ENCODE measurements around the gene PARP12.

Gene PARP12

GRCh38 chr7:140021603-140022002 is 41.1 kb downstream of the PARP12 start:
- peaks cover 8% of the 10 kb centered on the region for H3K36me3 ChIP-seq (ENCODE audit: control insufficient read depth, insufficient read depth, low read length)
- H3K27me3 ChIP-seq (replicated peaks; ENCODE audit: control insufficient read depth, insufficient read depth, low read length): no peaks in the 10 kb centered on the region; the same call in 1 of the 2 replicates
- DNase-seq (ENCODE audit: extremely low read depth, insufficient read length): no peak
- TF ChIP-seq, protein P1, sequence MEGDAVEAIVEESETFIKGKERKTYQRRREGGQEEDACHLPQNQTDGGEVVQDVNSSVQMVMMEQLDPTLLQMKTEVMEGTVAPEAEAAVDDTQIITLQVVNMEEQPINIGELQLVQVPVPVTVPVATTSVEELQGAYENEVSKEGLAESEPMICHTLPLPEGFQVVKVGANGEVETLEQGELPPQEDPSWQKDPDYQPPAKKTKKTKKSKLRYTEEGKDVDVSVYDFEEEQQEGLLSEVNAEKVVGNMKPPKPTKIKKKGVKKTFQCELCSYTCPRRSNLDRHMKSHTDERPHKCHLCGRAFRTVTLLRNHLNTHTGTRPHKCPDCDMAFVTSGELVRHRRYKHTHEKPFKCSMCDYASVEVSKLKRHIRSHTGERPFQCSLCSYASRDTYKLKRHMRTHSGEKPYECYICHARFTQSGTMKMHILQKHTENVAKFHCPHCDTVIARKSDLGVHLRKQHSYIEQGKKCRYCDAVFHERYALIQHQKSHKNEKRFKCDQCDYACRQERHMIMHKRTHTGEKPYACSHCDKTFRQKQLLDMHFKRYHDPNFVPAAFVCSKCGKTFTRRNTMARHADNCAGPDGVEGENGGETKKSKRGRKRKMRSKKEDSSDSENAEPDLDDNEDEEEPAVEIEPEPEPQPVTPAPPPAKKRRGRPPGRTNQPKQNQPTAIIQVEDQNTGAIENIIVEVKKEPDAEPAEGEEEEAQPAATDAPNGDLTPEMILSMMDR (IDR thresholded peaks at IDR 0.05; ENCODE audit: insufficient read depth, low read length, poor library complexity, severe bottlenecking): no peak
- H3K4me3 ChIP-seq (replicated peaks; ENCODE audit: low read depth, low read length): no peak overlapping the region

GRCh38 chr7:140019606-140020005 is 43.1 kb downstream of the PARP12 start:
- DNase-seq (ENCODE audit: extremely low read depth, insufficient read length): no peak
- Histone ChIP-seq H3K4me3 (replicated peaks; ENCODE audit: low read depth, low read length) (no peak overlapping the region), H3K27me3 (replicated peaks; ENCODE audit: control insufficient read depth, insufficient read depth, low read length) (no peaks in the 10 kb centered on the region; the same call in 1 of the 2 replicates), H3K36me3 (ENCODE audit: control insufficient read depth, insufficient read depth, low read length) (peaks cover 2% of the 10 kb centered on the region; the same call in 1 of the 2 replicates)
- TF ChIP-seq, protein P1 (IDR thresholded peaks at IDR 0.05; ENCODE audit: insufficient read depth, low read length, poor library complexity, severe bottlenecking): no peak

- no peak for DNase-seq (ENCODE audit: extremely low read depth, insufficient read length)
- Histone ChIP-seq H3K36me3 (ENCODE audit: control insufficient read depth, insufficient read depth, low read length) (peaks cover 2% of the 10 kb centered on the region; the same call in 1 of the 2 replicates), H3K4me3 (replicated peaks; ENCODE audit: low read depth, low read length) (no peak overlapping the region), H3K27me3 (replicated peaks; ENCODE audit: control insufficient read depth, insufficient read depth, low read length) (no peaks in the 10 kb centered on the region; the same call in 1 of the 2 replicates)
- TF ChIP-seq, protein P1 (IDR thresholded peaks at IDR 0.05; ENCODE audit: insufficient read depth, low read length, poor library complexity, severe bottlenecking): no peak
Measured at GRCh38 chr7:140019172-140019571, 43.6 kb downstream of the PARP12 start.

DNA sequence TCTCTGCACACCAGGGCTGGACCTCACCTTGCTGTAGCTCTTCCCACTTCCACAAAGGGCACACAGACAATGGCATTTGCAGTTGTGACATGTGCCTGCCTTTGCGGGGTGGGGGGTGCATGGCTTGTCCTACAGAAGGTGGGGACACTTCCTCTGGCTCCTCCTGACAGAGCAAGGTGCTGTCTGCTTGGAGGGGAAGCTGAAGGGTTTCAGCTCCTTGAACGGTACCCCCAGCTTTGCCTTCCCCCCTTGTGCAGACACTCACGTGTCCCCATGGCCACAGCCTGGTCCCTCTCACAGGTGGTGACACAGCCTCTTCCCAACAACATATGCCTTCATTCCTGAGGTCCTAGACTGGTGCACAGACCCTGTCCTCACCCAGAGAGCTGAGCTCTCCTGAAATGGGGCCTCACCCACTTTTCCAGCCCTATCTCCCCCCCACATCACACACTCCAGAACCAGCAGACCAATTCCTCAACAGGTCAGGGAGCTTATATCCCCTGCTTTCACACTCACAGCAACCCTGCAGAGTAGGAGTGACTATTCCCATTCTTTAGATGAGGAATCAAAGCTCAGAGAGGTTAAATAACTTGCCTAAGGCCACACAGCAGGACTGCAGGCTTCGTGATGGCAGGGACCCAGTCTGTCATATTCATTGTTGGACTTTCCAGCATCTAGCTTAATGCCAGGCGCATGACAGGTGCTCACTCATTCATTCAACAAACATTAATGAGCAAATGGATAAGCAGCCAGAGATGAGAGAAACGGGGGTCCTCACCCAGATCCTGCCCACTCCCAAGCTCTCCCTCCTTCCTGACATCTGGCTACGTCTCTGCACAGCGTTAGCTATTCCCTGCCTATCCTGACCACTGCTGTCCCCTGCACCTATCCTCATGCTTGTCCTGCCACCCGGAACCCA is 44.4 kb downstream of the PARP12 start:
- Histone ChIP-seq H3K36me3 (ENCODE audit: control insufficient read depth, insufficient read depth, low read length) (no peaks in the 10 kb centered on the region), H3K27me3 (replicated peaks; ENCODE audit: control insufficient read depth, insufficient read depth, low read length) (no peaks in the 10 kb centered on the region; the same call in 1 of the 2 replicates), H3K4me3 (replicated peaks; ENCODE audit: low read depth, low read length) (no peak overlapping the region)
- no peak for DNase-seq (ENCODE audit: extremely low read depth, insufficient read length)
- TF ChIP-seq, protein P1 (IDR thresholded peaks at IDR 0.05; ENCODE audit: insufficient read depth, low read length, poor library complexity, severe bottlenecking): no peak

GRCh38 chr7:140017543-140017942 is 45.2 kb downstream of the PARP12 start:
- Histone ChIP-seq H3K27me3 (replicated peaks; ENCODE audit: control insufficient read depth, insufficient read depth, low read length) (no peaks in the 10 kb centered on the region; the same call in 1 of the 2 replicates), H3K4me3 (replicated peaks; ENCODE audit: low read depth, low read length) (no peak overlapping the region), H3K36me3 (ENCODE audit: control insufficient read depth, insufficient read depth, low read length) (no peaks in the 10 kb centered on the region)
- TF ChIP-seq, protein P1 (IDR thresholded peaks at IDR 0.05; ENCODE audit: insufficient read depth, low read length, poor library complexity, severe bottlenecking): no peak
- DNase-seq (ENCODE audit: extremely low read depth, insufficient read length): no peak
